Rectal smooth muscle tissue (tissue), 1 donor: Measurements from ENCODE around the gene BICC1.
"Not testable (repeated sequence)": the region's sequence is repeated elsewhere in the genome, so short reads cannot be mapped to it uniquely, and the experiment has no call there.

Experiments used
- H3K27ac ChIP-seq: one replicate; pipeline ENCODE4 v1.7.0; 2013; ENCODE audit warnings: low read depth, low read length, inconsistent platforms
- H3K27me3 ChIP-seq: one replicate; pipeline ENCODE4 v1.7.0; 2013; ENCODE audit warnings: low read length; ENCODE audit not compliant: control insufficient read depth, insufficient read depth
- H3K36me3 ChIP-seq: one replicate; pipeline ENCODE4 v1.7.0; 2013; ENCODE audit warnings: low read length; ENCODE audit not compliant: control insufficient read depth, insufficient read depth
- H3K4me1 ChIP-seq: one replicate; pipeline ENCODE4 v1.7.0; 2013; ENCODE audit warnings: low read length; ENCODE audit not compliant: control insufficient read depth, insufficient read depth
- H3K4me3 ChIP-seq: one replicate; pipeline ENCODE4 v1.7.0; 2013; ENCODE audit warnings: low read length
- H3K9ac ChIP-seq: one replicate; pipeline ENCODE4 v1.7.0; 2013; ENCODE audit warnings: low read length

Gene BICC1

DNA sequence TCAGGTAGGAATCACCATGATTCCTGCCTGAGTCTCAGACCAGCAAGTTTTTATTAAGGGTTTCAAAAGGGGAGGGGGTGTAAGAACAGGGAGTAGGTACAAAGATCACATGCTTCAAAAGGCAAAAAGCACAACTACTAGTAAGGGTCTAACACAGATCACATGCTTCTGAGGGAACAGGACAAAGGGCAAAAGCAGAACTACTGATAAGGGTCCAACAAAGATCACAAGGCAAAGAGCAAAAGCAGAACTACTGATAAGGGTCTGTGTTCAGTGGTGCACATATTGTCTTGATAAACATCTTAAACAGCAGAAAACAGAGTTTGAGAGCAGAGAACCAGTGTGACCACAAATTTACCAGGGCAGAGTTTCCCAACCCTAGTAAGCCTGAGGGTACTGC lies 84.5 kb downstream of the BICC1 start:
- H3K4me3 ChIP-seq, H3K4me1 ChIP-seq, H3K36me3 ChIP-seq, H3K9ac ChIP-seq, H3K27me3 ChIP-seq, H3K27ac ChIP-seq: not testable (repeated sequence)

DNA sequence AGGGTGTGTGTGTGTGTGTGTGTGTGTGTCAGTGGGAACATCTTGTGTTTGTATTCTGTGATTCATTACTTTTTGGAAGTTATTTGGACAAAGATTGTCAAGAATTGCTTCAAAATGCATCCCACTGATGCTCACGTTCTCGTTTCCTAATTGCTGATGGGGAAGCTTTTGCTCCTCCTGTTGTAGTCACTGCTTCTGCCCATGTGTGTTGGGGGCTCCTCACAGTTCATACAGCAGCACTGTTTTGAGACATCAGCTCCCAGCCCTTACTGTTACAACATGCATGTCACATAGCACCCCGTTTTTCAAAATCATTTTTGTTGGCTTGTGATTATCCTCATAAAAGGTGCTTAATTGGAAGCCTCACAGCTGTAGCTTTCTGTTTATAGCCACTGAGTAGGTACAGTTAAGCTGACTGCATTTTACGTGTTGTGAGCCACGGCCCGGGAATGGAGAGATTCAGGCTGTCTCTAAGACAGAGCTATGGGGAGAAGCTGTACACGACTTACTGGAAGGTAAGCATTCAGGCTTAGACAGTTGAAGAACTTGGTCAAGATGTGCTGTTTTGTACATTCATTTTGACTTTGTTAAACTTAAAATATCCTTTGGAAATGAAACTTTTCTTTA lies 87.4 kb downstream of the BICC1 start:
- Histone ChIP-seq H3K4me1 (no peaks in the 10 kb centered on the region), H3K36me3 (no peaks in the 10 kb centered on the region), H3K9ac (no peak overlapping the region), H3K27me3 (no peaks in the 10 kb centered on the region), H3K27ac (no peak overlapping the region), H3K4me3 (no peak overlapping the region)

- Histone ChIP-seq H3K36me3 (no peaks in the 10 kb centered on the region), H3K27ac (no peak overlapping the region), H3K27me3 (no peaks in the 10 kb centered on the region), H3K4me3 (no peak overlapping the region), H3K9ac (no peak overlapping the region), H3K4me1 (peaks cover 2% of the 10 kb centered on the region)
Measured at GRCh38 chr10:58608351-58608750, 95.7 kb downstream of the BICC1 start.

GRCh38 chr10:58608826-58609531 lies 96.3 kb downstream of the BICC1 start:
- Histone ChIP-seq H3K27ac (no peak overlapping the region), H3K4me1 (peaks cover 2% of the 10 kb centered on the region), H3K36me3 (no peaks in the 10 kb centered on the region), H3K4me3 (no peak overlapping the region), H3K9ac (no peak overlapping the region), H3K27me3 (no peaks in the 10 kb centered on the region)

GRCh38 chr10:58609532-58610150 lies 97.0 kb downstream of the BICC1 start:
- Histone ChIP-seq H3K9ac (no peak overlapping the region), H3K4me1 (peaks cover 2% of the 10 kb centered on the region), H3K4me3 (no peak overlapping the region), H3K27ac (no peak overlapping the region), H3K27me3 (no peaks in the 10 kb centered on the region), H3K36me3 (no peaks in the 10 kb centered on the region)

DNA sequence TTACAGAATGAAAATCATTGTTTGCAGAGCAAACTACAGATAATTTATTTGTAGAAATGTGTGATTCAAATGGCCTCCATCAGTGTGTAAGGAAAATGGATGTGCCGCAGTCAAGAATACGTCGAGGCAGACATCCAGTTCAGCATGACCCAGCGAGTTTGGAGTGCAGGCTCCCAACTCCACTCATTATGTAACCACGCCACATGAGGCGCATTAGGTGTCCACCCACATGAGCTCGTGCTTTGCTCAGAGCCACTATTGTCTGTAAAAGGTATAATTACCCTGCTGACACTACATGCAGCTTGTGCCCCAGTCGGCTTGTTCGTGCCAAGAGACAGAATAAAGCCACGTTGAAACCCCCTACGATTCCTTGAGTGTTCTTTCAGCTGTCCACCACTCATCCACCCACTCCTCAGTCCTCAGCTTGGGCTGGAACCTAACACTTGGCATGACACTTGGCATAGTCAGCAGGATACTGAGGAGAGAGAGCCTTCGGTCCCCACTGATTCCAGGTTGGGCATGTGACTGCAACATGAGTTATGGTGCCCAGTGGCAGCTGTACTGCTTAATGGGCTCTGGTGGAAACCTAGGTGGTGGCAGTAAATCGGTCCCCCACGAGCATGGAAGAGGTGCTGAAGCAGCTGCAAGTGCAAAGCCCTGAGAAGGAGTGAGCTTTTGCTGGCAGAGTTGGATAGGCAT lies 102.7 kb downstream of the BICC1 start:
- H3K4me3 ChIP-seq: no peak overlapping the region
- no peaks in the 10 kb centered on the region for H3K27me3 ChIP-seq
- H3K36me3 ChIP-seq: no peaks in the 10 kb centered on the region
- H3K27ac ChIP-seq: no peak overlapping the region
- H3K9ac ChIP-seq: no peak overlapping the region
- no peaks in the 10 kb centered on the region for H3K4me1 ChIP-seq

GRCh38 chr10:58618158-58618676 lies 105.5 kb downstream of the BICC1 start:
- Histone ChIP-seq H3K36me3 (no peaks in the 10 kb centered on the region), H3K9ac (no peak overlapping the region), H3K27me3 (no peaks in the 10 kb centered on the region)

DNA sequence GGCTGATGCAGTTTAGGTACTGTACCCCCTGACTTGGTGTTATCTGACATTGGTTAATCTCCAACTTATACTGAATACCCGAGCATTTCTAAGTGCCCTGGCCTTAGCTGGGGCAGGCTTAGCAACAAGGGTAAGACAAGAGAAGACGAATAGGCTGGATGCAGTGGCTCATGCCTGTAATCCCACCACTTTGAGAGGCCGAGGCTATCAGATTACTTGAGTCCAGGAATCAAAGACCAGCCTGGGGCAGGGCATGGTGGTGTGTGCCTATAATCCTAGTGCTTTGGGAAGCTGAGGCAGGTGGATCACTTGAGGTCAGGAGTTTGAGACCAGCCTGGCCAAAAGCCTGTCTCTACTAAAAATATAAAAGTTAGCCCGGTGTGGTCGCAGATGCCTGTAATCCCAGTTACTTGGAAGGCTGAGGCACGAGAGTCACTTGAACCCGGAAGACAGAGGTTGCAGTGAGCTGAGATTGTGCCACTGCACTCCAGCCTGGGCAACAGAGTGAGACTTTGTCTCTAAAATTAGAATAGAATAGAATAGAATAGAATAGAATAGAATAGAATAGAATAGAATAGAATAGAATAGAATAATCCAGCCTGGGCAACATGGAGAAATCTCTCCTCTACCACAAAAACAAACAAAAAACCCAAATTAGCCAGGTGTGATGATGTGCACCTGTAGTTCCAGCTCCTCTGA lies 108.9 kb downstream of the BICC1 start:
- no peaks in the 10 kb centered on the region for H3K4me1 ChIP-seq
- no peaks in the 10 kb centered on the region for H3K36me3 ChIP-seq
- no peak overlapping the region for H3K4me3 ChIP-seq
- no peak overlapping the region for H3K27ac ChIP-seq
- no peak overlapping the region for H3K9ac ChIP-seq
- no peaks in the 10 kb centered on the region for H3K27me3 ChIP-seq

More at GRCh38 chr10:58618158-58618676, 105.5 kb downstream of the BICC1 start:
- no peak overlapping the region for H3K4me3 ChIP-seq
- no peak overlapping the region for H3K27ac ChIP-seq
- no peaks in the 10 kb centered on the region for H3K4me1 ChIP-seq

- H3K27ac ChIP-seq: no peak overlapping the region
- H3K9ac ChIP-seq: no peak overlapping the region
- no peak overlapping the region for H3K4me3 ChIP-seq
- no peaks in the 10 kb centered on the region for H3K36me3 ChIP-seq
- no peaks in the 10 kb centered on the region for H3K27me3 ChIP-seq
- no peaks in the 10 kb centered on the region for H3K4me1 ChIP-seq
Measured at GRCh38 chr10:58622246-58622645, 109.6 kb downstream of the BICC1 start.

DNA sequence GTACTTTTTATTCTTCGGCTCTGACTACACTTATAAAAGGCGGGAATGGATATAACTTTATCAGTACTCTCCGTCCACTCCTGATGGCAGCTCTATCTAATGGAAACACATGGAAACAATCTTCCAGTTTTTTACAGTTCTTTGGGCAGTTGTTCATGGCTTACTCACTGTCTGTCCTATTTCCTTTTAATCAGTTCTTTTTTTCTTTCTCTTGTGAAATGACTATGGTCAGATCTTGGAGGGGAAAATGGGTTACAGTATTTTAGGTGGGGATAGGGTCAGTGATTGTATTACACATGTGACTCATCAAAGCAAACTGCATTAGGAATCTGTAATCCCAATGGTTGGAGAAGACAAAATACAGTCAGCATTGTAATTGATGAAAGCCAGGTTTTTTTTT lies 112.4 kb downstream of the BICC1 start:
- Histone ChIP-seq H3K27me3 (no peaks in the 10 kb centered on the region), H3K9ac (no peak overlapping the region), H3K4me3 (no peak overlapping the region), H3K27ac (no peak overlapping the region), H3K36me3 (no peaks in the 10 kb centered on the region), H3K4me1 (no peaks in the 10 kb centered on the region)

DNA sequence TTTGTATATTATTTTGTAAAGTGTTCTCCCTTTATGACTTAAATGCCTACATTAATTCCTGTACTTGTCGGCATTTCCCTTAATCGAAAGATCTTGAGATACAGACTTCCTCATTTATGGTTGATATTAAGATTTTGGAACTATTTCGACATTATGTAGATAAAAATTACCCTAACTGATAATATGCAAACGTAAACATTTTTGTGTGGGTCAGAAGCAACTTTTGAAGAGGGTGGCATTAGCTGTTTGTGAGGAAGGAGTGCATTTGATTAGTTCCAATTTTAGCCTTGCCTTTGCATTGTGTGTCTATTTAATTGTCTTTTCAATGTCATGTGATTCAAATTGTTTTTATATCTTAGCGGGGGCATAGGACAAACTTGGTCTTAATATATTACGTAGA lies 114.7 kb downstream of the BICC1 start:
- Histone ChIP-seq H3K9ac (no peak overlapping the region), H3K27me3 (no peaks in the 10 kb centered on the region), H3K36me3 (no peaks in the 10 kb centered on the region), H3K4me3 (no peak overlapping the region), H3K4me1 (no peaks in the 10 kb centered on the region), H3K27ac (no peak overlapping the region)

GRCh38 chr10:58631715-58632114 lies 119.0 kb downstream of the BICC1 start:
- Histone ChIP-seq H3K4me3 (no peak overlapping the region), H3K9ac (no peak overlapping the region), H3K36me3 (no peaks in the 10 kb centered on the region), H3K27me3 (no peaks in the 10 kb centered on the region), H3K4me1 (no peaks in the 10 kb centered on the region), H3K27ac (no peak overlapping the region)
